MM.1S (cell line): ENCODE measurements around the gene SUGT1.
"Not testable (repeated sequence)": the region's sequence is repeated elsewhere in the genome, so short reads cannot be mapped to it uniquely, and the experiment has no call there.

Experiments used
- DNase-seq: peaks from one replicate; pipeline ENCODE4 v3.0.0-alpha.2; 2015
- H2AFZ ChIP-seq: fragments of 300-600 bp; sonication (generic); 2 replicates; pipeline ENCODE4 v1.6.0; 2016; ENCODE audit warnings: antibody characterized with exemption, low read length
- H3F3A ChIP-seq: fragments of 300-600 bp; sonication (generic); 2 replicates; pipeline ENCODE4 v1.6.1; 2016; ENCODE audit warnings: mild to moderate bottlenecking, antibody characterized with exemption, low read length, moderate library complexity, mixed read lengths; ENCODE audit not compliant: insufficient read depth
- H3K27ac ChIP-seq: fragments of 300-600 bp; sonication (generic); 2 replicates; pipeline ENCODE4 v1.5.1; 2016; ENCODE audit warnings: mild to moderate bottlenecking, low read length
- H3K27me3 ChIP-seq: fragments of 300-600 bp; sonication (generic); replicated peaks from 2 replicates; pipeline ENCODE4 v1.6.0; 2016; ENCODE audit warnings: low read length; ENCODE audit not compliant: insufficient read depth
- H3K36me3 ChIP-seq: fragments of 300-600 bp; sonication (generic); replicated peaks from 2 replicates; pipeline ENCODE4 v1.6.1; 2016; ENCODE audit warnings: mild to moderate bottlenecking, low read length, mixed read lengths; ENCODE audit not compliant: insufficient read depth
- H3K4me1 ChIP-seq: fragments of 300-600 bp; sonication (generic); 2 replicates; pipeline ENCODE4 v1.6.1; 2016; ENCODE audit warnings: low read length, mixed read lengths
- H3K4me2 ChIP-seq: fragments of 300-600 bp; sonication (generic); 2 replicates; pipeline ENCODE4 v1.6.0; 2016; ENCODE audit warnings: low read depth, low read length
- H3K4me3 ChIP-seq: fragments of 300-600 bp; sonication (generic); 2 replicates; pipeline ENCODE4 v1.5.1; 2016; ENCODE audit warnings: low read length, mixed read lengths
- H3K79me2 ChIP-seq: fragments of 300-600 bp; sonication (generic); 2 replicates; pipeline ENCODE4 v1.6.1; 2016; ENCODE audit warnings: mixed run types, low read length, mixed read lengths
- H3K9ac ChIP-seq: fragments of 300-600 bp; sonication (generic); 2 replicates; pipeline ENCODE4 v1.6.1; 2016; ENCODE audit warnings: low read length, mixed read lengths
- H3K9me2 ChIP-seq: fragments of 300-600 bp; sonication (generic); replicated peaks from 2 replicates; pipeline ENCODE4 v1.6.1; 2016; ENCODE audit warnings: mild to moderate bottlenecking, low read length, mixed read lengths; ENCODE audit not compliant: insufficient read depth
- H3K9me3 ChIP-seq: fragments of 300-600 bp; sonication (generic); replicated peaks from 2 replicates; pipeline ENCODE4 v1.6.1; 2016; ENCODE audit warnings: mild to moderate bottlenecking, low read length, mixed read lengths; ENCODE audit not compliant: insufficient read depth
- H4K20me1 ChIP-seq: fragments of 300-600 bp; sonication (generic); 2 replicates; pipeline ENCODE4 v1.6.1; 2016; ENCODE audit warnings: mild to moderate bottlenecking, low read length, moderate library complexity, mixed read lengths; ENCODE audit not compliant: insufficient read depth
- EZH2 ChIP-seq: fragments of 300-600 bp; sonication (generic); optimal IDR thresholded peaks from 2 replicates; pipeline ENCODE3; 2017; ENCODE audit warnings: low read depth, mild to moderate bottlenecking, antibody characterized with exemption, low read length, mixed read lengths
- EZH2phosphoT487 ChIP-seq: fragments of 300-600 bp; sonication (generic); IDR thresholded peaks from 2 replicates; pipeline ENCODE4 v1.6.1; 2018; ENCODE audit warnings: antibody characterized with exemption, low read length
- TF ChIP-seq, protein P1 (sequence below): fragments of 300-600 bp; sonication (generic); IDR thresholded peaks from 2 replicates; pipeline ENCODE4 v1.5.1; 2016; ENCODE audit warnings: antibody characterized with exemption, low read length, mixed read lengths

The SUGT1 gene

DNA sequence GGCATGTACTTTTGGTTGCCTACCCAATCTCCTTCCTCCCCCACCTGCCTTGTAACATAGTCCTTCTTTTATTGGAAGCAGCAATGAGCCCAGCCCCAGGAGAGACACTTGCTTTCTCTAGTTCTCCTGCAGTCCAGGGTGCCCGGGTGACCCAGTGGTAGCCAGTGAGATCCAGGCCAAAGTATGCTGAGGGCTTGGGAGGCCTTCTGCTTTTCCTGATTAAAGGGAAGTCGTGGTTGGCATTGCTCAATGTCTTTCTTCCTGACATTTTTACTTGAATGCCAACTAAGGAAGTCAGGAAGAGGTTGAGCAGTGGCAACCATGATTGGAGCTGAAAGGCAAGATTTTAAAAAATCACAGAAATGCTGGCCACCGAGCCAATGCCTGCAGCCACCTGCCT, 61.3 kb downstream of the SUGT1 start:
- no peak overlapping the region for H3K27ac ChIP-seq
- H3K9me2 ChIP-seq = no peaks in the 10 kb centered on the region
- no peak for DNase-seq
- H3F3A ChIP-seq = no peaks in the 10 kb centered on the region
- TF ChIP-seq, protein P1, sequence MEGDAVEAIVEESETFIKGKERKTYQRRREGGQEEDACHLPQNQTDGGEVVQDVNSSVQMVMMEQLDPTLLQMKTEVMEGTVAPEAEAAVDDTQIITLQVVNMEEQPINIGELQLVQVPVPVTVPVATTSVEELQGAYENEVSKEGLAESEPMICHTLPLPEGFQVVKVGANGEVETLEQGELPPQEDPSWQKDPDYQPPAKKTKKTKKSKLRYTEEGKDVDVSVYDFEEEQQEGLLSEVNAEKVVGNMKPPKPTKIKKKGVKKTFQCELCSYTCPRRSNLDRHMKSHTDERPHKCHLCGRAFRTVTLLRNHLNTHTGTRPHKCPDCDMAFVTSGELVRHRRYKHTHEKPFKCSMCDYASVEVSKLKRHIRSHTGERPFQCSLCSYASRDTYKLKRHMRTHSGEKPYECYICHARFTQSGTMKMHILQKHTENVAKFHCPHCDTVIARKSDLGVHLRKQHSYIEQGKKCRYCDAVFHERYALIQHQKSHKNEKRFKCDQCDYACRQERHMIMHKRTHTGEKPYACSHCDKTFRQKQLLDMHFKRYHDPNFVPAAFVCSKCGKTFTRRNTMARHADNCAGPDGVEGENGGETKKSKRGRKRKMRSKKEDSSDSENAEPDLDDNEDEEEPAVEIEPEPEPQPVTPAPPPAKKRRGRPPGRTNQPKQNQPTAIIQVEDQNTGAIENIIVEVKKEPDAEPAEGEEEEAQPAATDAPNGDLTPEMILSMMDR = no peak
- TF ChIP-seq EZH2phosphoT487 = no peak
- TF ChIP-seq EZH2 = no peak
- no peak overlapping the region for H3K9ac ChIP-seq
- no peaks in the 10 kb centered on the region for H3K27me3 ChIP-seq
- no peaks in the 10 kb centered on the region for H4K20me1 ChIP-seq
- H3K4me1 ChIP-seq = no peaks in the 10 kb centered on the region
- no peaks in the 10 kb centered on the region for H3K9me3 ChIP-seq
- no peak overlapping the region for H3K4me3 ChIP-seq
- H3K79me2 ChIP-seq = no peaks in the 10 kb centered on the region
- H2AFZ ChIP-seq = no peak overlapping the region
- H3K36me3 ChIP-seq = no peaks in the 10 kb centered on the region
- H3K4me2 ChIP-seq = no peak overlapping the region

DNA sequence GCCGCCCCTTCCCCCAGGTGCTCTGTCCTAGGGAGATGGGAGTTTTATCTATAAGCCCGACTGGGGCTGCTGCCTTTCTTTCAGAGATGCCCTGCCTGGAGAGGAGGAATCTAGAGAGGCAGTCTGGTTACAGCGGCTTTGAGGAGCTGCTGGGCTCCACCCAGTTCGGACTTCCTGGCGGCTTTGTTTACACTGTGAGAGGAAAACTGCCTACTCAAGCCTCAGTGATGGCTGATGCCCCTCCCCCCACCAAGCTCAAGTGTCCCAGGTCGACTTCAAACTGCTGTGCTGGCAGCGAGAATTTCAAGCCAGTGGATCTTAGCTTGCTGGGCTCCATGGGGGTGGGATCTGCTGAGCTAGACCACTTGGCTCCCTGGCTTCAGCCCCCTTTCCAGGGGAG, 68.3 kb downstream of the SUGT1 start:
- not testable (repeated sequence) for H2AFZ ChIP-seq, H4K20me1 ChIP-seq, H3K79me2 ChIP-seq, H3K27me3 ChIP-seq, H3K27ac ChIP-seq, H3K9me3 ChIP-seq, H3K9ac ChIP-seq, H3K4me1 ChIP-seq, H3K9me2 ChIP-seq, H3K36me3 ChIP-seq, H3K4me2 ChIP-seq, H3F3A ChIP-seq, H3K4me3 ChIP-seq
- DNase-seq = peak; percentile 45

- H3K9me3 ChIP-seq, H3K9me2 ChIP-seq, H3K4me2 ChIP-seq, H4K20me1 ChIP-seq, H3K36me3 ChIP-seq, H3K79me2 ChIP-seq, H2AFZ ChIP-seq, H3F3A ChIP-seq, H3K27me3 ChIP-seq, H3K4me3 ChIP-seq, DNase-seq, H3K4me1 ChIP-seq, H3K9ac ChIP-seq, H3K27ac ChIP-seq: not testable (repeated sequence)
These were observed 68.7 kb downstream of the SUGT1 start for GRCh38 chr13:52721356-52721755.

DNA sequence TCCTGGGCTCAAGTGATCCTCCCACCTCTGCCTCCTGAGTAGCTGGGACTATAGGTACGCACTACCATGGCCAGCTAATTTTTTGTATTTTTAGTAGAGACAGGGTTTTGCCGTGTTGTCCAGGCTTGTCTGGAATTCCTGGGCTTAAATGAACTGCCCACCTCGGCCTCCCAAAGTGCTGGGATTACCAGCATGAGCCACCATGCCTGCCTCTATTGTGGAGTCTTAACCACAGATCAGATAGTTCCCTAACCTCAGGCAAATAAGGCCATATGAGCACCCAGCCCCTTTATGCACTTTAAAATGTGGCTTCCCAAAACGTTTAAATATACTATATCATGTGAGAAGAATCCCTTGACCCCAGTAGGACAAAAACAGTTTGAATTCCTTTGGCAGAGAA, 70.5 kb downstream of the SUGT1 start:
- Histone ChIP-seq H3K36me3 (no peaks in the 10 kb centered on the region), H3K9ac (no peak overlapping the region), H4K20me1 (no peaks in the 10 kb centered on the region), H3K9me3 (no peaks in the 10 kb centered on the region), H3K4me1 (no peaks in the 10 kb centered on the region), H2AFZ (no peak overlapping the region), H3K4me2 (no peak overlapping the region), H3K4me3 (no peak overlapping the region), H3F3A (no peaks in the 10 kb centered on the region), H3K79me2 (no peaks in the 10 kb centered on the region), H3K27ac (no peak overlapping the region), H3K9me2 (no peaks in the 10 kb centered on the region), H3K27me3 (no peaks in the 10 kb centered on the region)
- no peak for DNase-seq
- TF ChIP-seq, protein P1 = no peak
- no peak for TF ChIP-seq EZH2phosphoT487
- no peak for TF ChIP-seq EZH2
